ENCODE results near the gene HBD. TPM values are rescaled to one million over a fixed set of nuclear protein-coding genes. Genes with fewer than 3 reads are reported as not detected.

HBD gene
- total and polyA plus RNA-seq, 9 of the 15 experiments (the other 6 are each of a cell fraction or from before 2014, with no cell fraction given) = 11.8 to 169 (median 36.0) TPM

DNA sequence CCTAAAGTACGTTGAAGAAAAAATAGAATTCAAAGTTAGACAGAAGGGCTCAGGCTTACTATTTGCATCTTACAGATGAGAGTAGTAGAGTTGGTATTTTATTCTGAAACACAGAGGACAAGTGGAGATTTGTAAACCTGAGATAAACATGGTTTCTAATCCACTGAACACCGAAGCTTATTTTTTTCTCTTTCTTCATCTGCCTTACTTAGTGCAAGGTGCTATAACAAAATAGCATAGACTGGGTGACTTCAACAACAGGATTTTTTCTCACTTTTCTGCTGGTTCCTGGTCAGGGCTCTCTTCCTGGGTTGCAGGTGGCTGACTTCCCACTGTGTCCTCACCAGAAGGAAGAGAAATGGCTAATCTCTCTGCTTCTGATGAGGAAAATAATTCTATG, 17.5 kb upstream of the HBD start (continued):
- peak; percentile 40; the same call in 1 of the 2 replicates for TF ChIP-seq SUPT5H (IDR thresholded peaks at IDR 0.05)
- no peak for TF ChIP-seq CHCHD3 (CRISPR knock-in tag; IDR thresholded peaks at IDR 0.05)
- TF ChIP-seq NFIX (CRISPR knock-in tag; IDR thresholded peaks at IDR 0.05; ENCODE audit: low read depth) = no peak
- TF ChIP-seq ZNF224 (CRISPR knock-in tag; IDR thresholded peaks at IDR 0.05) = no peak
- TF ChIP-seq ZNF589 (CRISPR knock-in tag; IDR thresholded peaks at IDR 0.05; ENCODE audit: low read depth) = no peak
- TF ChIP-seq YY1 (IDR thresholded peaks at IDR 0.05; ENCODE audit: borderline replicate concordance in 1 of 3, control insufficient read depth in 1 of 3, extremely low read depth in 1 of 3, insufficient read depth in 3 of 3, insufficient read length in 1 of 3, insufficient replicate concordance in 2 of 3, low read depth in 1 of 3, low read length in 2 of 3) = no peak
- TF ChIP-seq TAF1 (IDR thresholded peaks at IDR 0.05; ENCODE audit: control insufficient read depth, extremely low read depth, insufficient read depth, low read length, severe bottlenecking) = no peak
- peak; percentile 61; the same call in 1 of the 2 replicates for TF ChIP-seq ZNF324 (CRISPR knock-in tag; IDR thresholded peaks at IDR 0.05)
- TF ChIP-seq SRF (CRISPR knock-in tag; IDR thresholded peaks at IDR 0.05) = no peak
- TF ChIP-seq, protein P1, sequence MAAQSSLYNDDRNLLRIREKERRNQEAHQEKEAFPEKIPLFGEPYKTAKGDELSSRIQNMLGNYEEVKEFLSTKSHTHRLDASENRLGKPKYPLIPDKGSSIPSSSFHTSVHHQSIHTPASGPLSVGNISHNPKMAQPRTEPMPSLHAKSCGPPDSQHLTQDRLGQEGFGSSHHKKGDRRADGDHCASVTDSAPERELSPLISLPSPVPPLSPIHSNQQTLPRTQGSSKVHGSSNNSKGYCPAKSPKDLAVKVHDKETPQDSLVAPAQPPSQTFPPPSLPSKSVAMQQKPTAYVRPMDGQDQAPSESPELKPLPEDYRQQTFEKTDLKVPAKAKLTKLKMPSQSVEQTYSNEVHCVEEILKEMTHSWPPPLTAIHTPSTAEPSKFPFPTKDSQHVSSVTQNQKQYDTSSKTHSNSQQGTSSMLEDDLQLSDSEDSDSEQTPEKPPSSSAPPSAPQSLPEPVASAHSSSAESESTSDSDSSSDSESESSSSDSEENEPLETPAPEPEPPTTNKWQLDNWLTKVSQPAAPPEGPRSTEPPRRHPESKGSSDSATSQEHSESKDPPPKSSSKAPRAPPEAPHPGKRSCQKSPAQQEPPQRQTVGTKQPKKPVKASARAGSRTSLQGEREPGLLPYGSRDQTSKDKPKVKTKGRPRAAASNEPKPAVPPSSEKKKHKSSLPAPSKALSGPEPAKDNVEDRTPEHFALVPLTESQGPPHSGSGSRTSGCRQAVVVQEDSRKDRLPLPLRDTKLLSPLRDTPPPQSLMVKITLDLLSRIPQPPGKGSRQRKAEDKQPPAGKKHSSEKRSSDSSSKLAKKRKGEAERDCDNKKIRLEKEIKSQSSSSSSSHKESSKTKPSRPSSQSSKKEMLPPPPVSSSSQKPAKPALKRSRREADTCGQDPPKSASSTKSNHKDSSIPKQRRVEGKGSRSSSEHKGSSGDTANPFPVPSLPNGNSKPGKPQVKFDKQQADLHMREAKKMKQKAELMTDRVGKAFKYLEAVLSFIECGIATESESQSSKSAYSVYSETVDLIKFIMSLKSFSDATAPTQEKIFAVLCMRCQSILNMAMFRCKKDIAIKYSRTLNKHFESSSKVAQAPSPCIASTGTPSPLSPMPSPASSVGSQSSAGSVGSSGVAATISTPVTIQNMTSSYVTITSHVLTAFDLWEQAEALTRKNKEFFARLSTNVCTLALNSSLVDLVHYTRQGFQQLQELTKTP (IDR thresholded peaks at IDR 0.05; ENCODE audit: low read depth in 1 of 2, partially characterized antibody in 2 of 2) = peak in 1 of 2 experiments; percentile 13
- TF ChIP-seq TEAD1 (CRISPR knock-in tag; IDR thresholded peaks at IDR 0.05) = no peak
- 0 out of 2 replicates have a peak, but pooled peaks have one; percentile 35 for TF ChIP-seq SMARCC2 (IDR thresholded peaks at IDR 0.05; ENCODE audit: low read depth)
- TF ChIP-seq RBFOX2 (IDR thresholded peaks at IDR 0.05; ENCODE audit: low read depth, low read length) = 0 out of 2 replicates have a peak, but pooled peaks have one; percentile 8
- TF ChIP-seq HNRNPK (IDR thresholded peaks at IDR 0.05; ENCODE audit: low read depth, low read length, poor library complexity, severe bottlenecking) = no peak
- TF ChIP-seq, protein P2, sequence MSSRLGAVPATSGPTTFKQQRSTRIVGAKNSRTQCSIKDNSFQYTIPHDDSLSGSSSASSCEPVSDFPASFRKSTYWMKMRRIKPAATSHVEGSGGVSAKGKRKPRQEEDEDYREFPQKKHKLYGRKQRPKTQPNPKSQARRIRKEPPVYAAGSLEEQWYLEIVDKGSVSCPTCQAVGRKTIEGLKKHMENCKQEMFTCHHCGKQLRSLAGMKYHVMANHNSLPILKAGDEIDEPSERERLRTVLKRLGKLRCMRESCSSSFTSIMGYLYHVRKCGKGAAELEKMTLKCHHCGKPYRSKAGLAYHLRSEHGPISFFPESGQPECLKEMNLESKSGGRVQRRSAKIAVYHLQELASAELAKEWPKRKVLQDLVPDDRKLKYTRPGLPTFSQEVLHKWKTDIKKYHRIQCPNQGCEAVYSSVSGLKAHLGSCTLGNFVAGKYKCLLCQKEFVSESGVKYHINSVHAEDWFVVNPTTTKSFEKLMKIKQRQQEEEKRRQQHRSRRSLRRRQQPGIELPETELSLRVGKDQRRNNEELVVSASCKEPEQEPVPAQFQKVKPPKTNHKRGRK (tag; IDR thresholded peaks at IDR 0.05) = 0 out of 2 replicates have a peak, but pooled peaks have one; percentile 67
- TF ChIP-seq TCF7L2 (IDR thresholded peaks at IDR 0.05; ENCODE audit: low read depth, low read length) = no peak
- TF ChIP-seq, protein P3, sequence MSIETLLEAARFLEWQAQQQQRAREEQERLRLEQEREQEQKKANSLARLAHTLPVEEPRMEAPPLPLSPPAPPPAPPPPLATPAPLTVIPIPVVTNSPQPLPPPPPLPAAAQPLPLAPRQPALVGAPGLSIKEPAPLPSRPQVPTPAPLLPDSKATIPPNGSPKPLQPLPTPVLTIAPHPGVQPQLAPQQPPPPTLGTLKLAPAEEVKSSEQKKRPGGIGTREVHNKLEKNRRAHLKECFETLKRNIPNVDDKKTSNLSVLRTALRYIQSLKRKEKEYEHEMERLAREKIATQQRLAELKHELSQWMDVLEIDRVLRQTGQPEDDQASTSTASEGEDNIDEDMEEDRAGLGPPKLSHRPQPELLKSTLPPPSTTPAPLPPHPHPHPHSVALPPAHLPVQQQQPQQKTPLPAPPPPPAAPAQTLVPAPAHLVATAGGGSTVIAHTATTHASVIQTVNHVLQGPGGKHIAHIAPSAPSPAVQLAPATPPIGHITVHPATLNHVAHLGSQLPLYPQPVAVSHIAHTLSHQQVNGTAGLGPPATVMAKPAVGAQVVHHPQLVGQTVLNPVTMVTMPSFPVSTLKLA (conservative IDR thresholded peaks at IDR 0.05) = no peak
- no peak for TF ChIP-seq CTBP1 (IDR thresholded peaks at IDR 0.05; ENCODE audit: borderline replicate concordance)

All from K562 (cell line).